ENCODE measurements around the gene LPCAT3. TPM values are rescaled to one million over a fixed set of nuclear protein-coding genes. Genes with fewer than 3 reads are reported as not detected.
"Not testable (repeated sequence)": the region's sequence is repeated elsewhere in the genome, so short reads cannot be mapped to it uniquely, and the experiment has no call there.

LPCAT3 gene
- polyA plus RNA-seq, 1 experiment = 37.6 TPM

DNA sequence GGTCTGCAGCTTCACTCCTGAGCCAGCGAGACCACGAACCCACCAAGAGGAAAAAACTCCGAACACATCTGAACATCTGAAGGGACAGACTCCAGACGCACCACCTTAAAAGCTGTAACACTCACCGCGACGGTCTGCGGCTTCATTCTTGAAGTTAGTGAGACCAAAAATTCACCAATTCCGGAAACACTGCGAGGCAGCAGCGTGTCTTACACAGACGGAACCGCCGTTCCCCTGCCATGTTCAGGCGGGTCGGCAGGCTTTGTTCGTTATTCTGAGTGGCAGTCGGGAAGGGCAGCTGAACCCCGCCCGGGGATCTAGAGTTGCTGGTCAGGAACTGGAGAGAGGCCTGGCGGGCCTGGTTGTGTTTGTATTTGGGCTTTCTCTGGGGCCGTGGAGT is 20.3 kb upstream of the LPCAT3 start:
- TF ChIP-seq, protein P1, sequence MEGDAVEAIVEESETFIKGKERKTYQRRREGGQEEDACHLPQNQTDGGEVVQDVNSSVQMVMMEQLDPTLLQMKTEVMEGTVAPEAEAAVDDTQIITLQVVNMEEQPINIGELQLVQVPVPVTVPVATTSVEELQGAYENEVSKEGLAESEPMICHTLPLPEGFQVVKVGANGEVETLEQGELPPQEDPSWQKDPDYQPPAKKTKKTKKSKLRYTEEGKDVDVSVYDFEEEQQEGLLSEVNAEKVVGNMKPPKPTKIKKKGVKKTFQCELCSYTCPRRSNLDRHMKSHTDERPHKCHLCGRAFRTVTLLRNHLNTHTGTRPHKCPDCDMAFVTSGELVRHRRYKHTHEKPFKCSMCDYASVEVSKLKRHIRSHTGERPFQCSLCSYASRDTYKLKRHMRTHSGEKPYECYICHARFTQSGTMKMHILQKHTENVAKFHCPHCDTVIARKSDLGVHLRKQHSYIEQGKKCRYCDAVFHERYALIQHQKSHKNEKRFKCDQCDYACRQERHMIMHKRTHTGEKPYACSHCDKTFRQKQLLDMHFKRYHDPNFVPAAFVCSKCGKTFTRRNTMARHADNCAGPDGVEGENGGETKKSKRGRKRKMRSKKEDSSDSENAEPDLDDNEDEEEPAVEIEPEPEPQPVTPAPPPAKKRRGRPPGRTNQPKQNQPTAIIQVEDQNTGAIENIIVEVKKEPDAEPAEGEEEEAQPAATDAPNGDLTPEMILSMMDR (IDR thresholded peaks at IDR 0.05; ENCODE audit: low read depth, low read length) = no peak
- ChIA-PET CTCF (interaction anchor here (1.3 kb wide), 1 partner anchor 75 kb away, joined by 3 read pairs; no protein-coding TSS in a partner anchor), POLR2A (no interaction called here)

DNA sequence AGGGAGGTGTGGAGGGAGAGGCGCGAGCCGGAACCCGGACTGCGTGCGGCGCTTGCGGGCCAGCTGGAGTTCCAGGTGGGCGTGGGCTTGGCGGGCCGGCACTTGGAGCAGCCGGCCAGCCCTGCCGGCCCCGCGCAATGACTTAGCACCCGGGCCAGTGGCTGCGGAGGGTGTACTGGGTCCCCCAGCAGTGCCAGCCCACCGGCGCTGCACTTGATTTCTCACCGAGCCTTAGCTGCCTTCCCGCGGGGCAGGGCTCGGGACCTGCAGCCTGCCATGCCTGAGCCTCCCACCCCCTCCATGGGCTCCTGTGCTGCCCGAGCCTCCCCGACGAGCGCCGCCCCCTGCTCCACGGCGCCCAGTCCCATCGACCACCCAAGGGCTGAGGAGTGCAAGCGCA is 19.1 kb upstream of the LPCAT3 start:
- H3K27ac ChIP-seq (ENCODE audit: low read depth, low read length); CTCF ChIA-PET; H3K9me3 ChIP-seq (ENCODE audit: control insufficient read depth, insufficient read depth, low read length); DNase-seq (ENCODE audit: low read depth, low spot score); H3K4me3 ChIP-seq (ENCODE audit: low read depth, low read length); POLR2A ChIA-PET: not testable (repeated sequence)
- peaks cover 28% of the 10 kb centered on the region for H3K27me3 ChIP-seq (ENCODE audit: control insufficient read depth, insufficient read depth, low read length)

More for the DNA sequence above, 20.3 kb upstream of the LPCAT3 start:
- H3K9me3 ChIP-seq (ENCODE audit: control insufficient read depth, insufficient read depth, low read length) = peaks cover 3% of the 10 kb centered on the region; the same call in 1 of the 2 replicates
- H3K27me3 ChIP-seq (ENCODE audit: control insufficient read depth, insufficient read depth, low read length) = peaks cover 24% of the 10 kb centered on the region
- H3K4me3 ChIP-seq (ENCODE audit: low read depth, low read length) = no peak overlapping the region
- DNase-seq (ENCODE audit: low read depth, low spot score) = no peak
- H3K27ac ChIP-seq (ENCODE audit: low read depth, low read length) = no peak overlapping the region

DNA sequence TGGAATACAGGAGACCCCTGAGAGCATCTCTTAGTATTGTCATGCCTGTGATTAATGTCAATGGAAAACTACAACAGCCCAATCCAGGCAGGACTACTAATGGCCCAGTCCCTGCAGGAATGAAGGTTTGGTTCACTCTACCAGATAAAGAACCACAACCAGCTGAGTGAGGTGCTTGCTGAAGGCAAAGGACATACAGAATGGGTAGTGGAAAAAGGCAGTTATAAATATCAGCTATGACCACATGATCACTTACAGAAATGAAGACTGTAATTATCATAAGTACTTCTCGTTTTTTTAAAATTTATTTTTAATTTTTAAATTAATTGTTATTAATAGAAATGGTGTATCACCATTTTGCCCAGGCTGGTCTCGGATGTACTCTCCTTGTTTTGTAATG is 17.2 kb upstream of the LPCAT3 start:
- H3K27me3 ChIP-seq (ENCODE audit: control insufficient read depth, insufficient read depth, low read length) = peaks cover 20% of the 10 kb centered on the region
- H3K9me3 ChIP-seq (ENCODE audit: control insufficient read depth, insufficient read depth, low read length) = peaks cover 3% of the 10 kb centered on the region; the same call in 1 of the 2 replicates
- ChIA-PET CTCF (no interaction called here), POLR2A (no interaction called here)
- no peak overlapping the region for H3K27ac ChIP-seq (ENCODE audit: low read depth, low read length)
- H3K4me3 ChIP-seq (ENCODE audit: low read depth, low read length) = no peak overlapping the region
- TF ChIP-seq, protein P1 (IDR thresholded peaks at IDR 0.05; ENCODE audit: low read depth, low read length) = no peak
- no peak for DNase-seq (ENCODE audit: low read depth, low spot score)

DNA sequence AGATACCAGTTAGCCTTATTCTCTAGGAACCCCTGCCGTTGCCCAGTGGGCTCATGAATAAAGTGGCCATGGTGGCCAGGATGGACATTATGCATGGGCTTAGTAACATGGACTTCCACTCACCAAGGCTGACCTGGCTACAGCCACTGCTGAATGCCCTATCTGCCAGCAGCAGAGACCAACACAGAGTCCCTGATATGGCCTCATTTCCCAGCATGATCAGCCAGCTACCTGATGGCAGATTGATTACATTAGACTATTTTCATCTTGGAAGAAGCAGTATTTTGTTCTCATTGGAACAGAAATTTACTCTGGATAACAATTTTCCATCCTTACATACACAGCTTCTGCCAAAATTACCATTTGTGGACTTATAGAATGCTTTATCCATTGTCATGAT is 16.2 kb upstream of the LPCAT3 start:
- Histone ChIP-seq H3K27ac (ENCODE audit: low read depth, low read length) (no peak overlapping the region), H3K27me3 (ENCODE audit: control insufficient read depth, insufficient read depth, low read length) (peaks cover 19% of the 10 kb centered on the region), H3K9me3 (ENCODE audit: control insufficient read depth, insufficient read depth, low read length) (peaks cover 3% of the 10 kb centered on the region; the same call in 1 of the 2 replicates), H3K4me3 (ENCODE audit: low read depth, low read length) (no peak overlapping the region)
- DNase-seq (ENCODE audit: low read depth, low spot score) = no peak
- TF ChIP-seq, protein P1 (IDR thresholded peaks at IDR 0.05; ENCODE audit: low read depth, low read length) = no peak
- ChIA-PET CTCF (no interaction called here), POLR2A (no interaction called here)

DNA sequence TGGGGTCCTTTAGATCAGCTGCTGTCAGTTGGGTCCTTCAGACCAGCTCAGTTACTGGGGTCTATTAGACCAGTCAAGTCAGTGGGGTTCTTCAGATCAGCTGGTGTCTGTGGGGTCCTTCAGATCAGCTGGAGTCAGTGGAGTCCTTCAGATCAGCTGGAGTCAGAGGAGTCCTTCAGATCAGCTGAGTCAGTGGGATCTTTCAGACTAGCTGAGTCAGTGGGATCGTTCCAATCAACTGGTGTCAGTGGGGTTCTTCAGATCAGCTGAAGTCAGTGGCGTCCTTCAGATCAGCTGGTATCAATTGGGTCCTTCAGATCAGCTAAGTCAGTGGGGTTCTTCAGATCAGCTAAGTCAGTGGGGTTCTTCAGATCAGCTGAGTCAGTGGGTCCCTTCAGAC is 14.7 kb upstream of the LPCAT3 start:
- no peaks in the 10 kb centered on the region; the same call in 1 of the 2 replicates for H3K9me3 ChIP-seq (ENCODE audit: control insufficient read depth, insufficient read depth, low read length)
- H3K27ac ChIP-seq (ENCODE audit: low read depth, low read length) = no peak overlapping the region
- POLR2A ChIA-PET = no interaction called here
- TF ChIP-seq, protein P1 (IDR thresholded peaks at IDR 0.05; ENCODE audit: low read depth, low read length) = no peak
- H3K27me3 ChIP-seq (ENCODE audit: control insufficient read depth, insufficient read depth, low read length) = peaks cover 16% of the 10 kb centered on the region
- H3K4me3 ChIP-seq (ENCODE audit: low read depth, low read length) = no peak overlapping the region
- CTCF ChIA-PET = interaction anchor here (0.6 to 0.9 kb wide), 2 partner anchors 10 to 349 kb away, joined by 3 read pairs; no protein-coding TSS in a partner anchor
- no peak for DNase-seq (ENCODE audit: low read depth, low spot score)

DNA sequence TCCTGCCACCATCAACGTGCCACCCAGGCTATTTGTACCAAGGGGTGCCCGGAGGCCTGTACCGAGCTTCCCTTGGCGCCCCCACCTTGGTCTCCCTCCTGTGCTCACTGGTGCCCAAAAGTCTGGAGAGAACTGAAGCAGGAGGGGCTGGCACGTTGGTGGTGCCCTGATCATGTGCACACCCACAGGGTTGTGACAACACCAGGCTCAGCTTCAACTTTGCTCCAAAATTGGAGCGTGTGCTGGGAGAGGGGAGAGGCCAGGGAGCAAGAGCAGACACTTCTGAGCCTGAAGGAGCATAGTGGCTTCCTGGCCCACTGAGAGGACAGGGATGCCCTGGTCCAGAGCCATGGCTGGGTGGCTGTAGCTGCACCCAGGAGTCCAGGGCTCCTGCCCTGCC is 13.0 kb upstream of the LPCAT3 start:
- H3K9me3 ChIP-seq (ENCODE audit: control insufficient read depth, insufficient read depth, low read length) = no peaks in the 10 kb centered on the region; the same call in 1 of the 2 replicates
- H3K27ac ChIP-seq (ENCODE audit: low read depth, low read length) = no peak overlapping the region
- DNase-seq (ENCODE audit: low read depth, low spot score) = no peak
- H3K4me3 ChIP-seq (ENCODE audit: low read depth, low read length) = no peak overlapping the region
- POLR2A ChIA-PET = no interaction called here
- TF ChIP-seq, protein P1 (IDR thresholded peaks at IDR 0.05; ENCODE audit: low read depth, low read length) = no peak
- CTCF ChIA-PET = no interaction called here
- H3K27me3 ChIP-seq (ENCODE audit: control insufficient read depth, insufficient read depth, low read length) = peaks cover 16% of the 10 kb centered on the region

All from AG04450 (cell line).